Activated T-helper 1 cell treated with Interleukin-2 at 50 U/mL for 16 hours (primary cell): ENCODE data around the gene PCDH15.

Experiments
- DNase-seq: peaks from one replicate; pipeline ENCODE4 v3.0.0-alpha.2; 2020; ENCODE audit warnings: low read depth

The PCDH15 gene

GRCh38 chr10:54125098-54125747 is 675.8 kb downstream of the PCDH15 start:
- no peak for DNase-seq

GRCh38 chr10:54124209-54124885 is 676.7 kb downstream of the PCDH15 start:
- DNase-seq, result no peak

- DNase-seq, result no peak
Observed at GRCh38 chr10:54120806-54121205, 680.2 kb downstream of the PCDH15 start.

GRCh38 chr10:54108961-54109360 is 692.1 kb downstream of the PCDH15 start:
- DNase-seq, result no peak

GRCh38 chr10:54096892-54097291 is 704.1 kb downstream of the PCDH15 start:
- DNase-seq, result no peak

- DNase-seq, result no peak
Observed at GRCh38 chr10:54094321-54094720, 706.7 kb downstream of the PCDH15 start.

- DNase-seq, result no peak
Observed at GRCh38 chr10:54091237-54091636, 709.8 kb downstream of the PCDH15 start.

- DNase-seq, result no peak
Observed at GRCh38 chr10:54081950-54082349, 719.1 kb downstream of the PCDH15 start.

GRCh38 chr10:54067361-54067760 is 733.7 kb downstream of the PCDH15 start:
- no peak for DNase-seq

GRCh38 chr10:54066646-54067045 is 734.4 kb downstream of the PCDH15 start:
- DNase-seq, result no peak

- DNase-seq, result no peak
Observed at GRCh38 chr10:54065106-54065505, 735.9 kb downstream of the PCDH15 start.

GRCh38 chr10:54064215-54064614 is 736.8 kb downstream of the PCDH15 start:
- no peak for DNase-seq

GRCh38 chr10:54063514-54063913 is 737.5 kb downstream of the PCDH15 start:
- no peak for DNase-seq

- no peak for DNase-seq
Observed at GRCh38 chr10:54060572-54060971, 740.5 kb downstream of the PCDH15 start.

GRCh38 chr10:54057357-54057756 is 743.7 kb downstream of the PCDH15 start:
- DNase-seq, result no peak

GRCh38 chr10:54026340-54026739 is 774.7 kb downstream of the PCDH15 start:
- no peak for DNase-seq

- no peak for DNase-seq
Observed at GRCh38 chr10:54011117-54011516, 789.9 kb downstream of the PCDH15 start.

- no peak for DNase-seq
Observed at GRCh38 chr10:54010337-54010933, 790.6 kb downstream of the PCDH15 start.

GRCh38 chr10:54009672-54010071 is 791.4 kb downstream of the PCDH15 start:
- no peak for DNase-seq

GRCh38 chr10:54002077-54002476 is 799.0 kb downstream of the PCDH15 start:
- DNase-seq, result no peak

GRCh38 chr10:53997953-53998352 is 803.1 kb downstream of the PCDH15 start:
- no peak for DNase-seq

GRCh38 chr10:53990799-53991238 is 810.2 kb downstream of the PCDH15 start:
- DNase-seq, result no peak

GRCh38 chr10:53983431-53983830 is 817.6 kb downstream of the PCDH15 start:
- no peak for DNase-seq
